HEK293 (cell line): ENCODE results near the gene MOGAT3.

Source experiments
- CTCF ChIA-PET: fragments of 350-600 bp; formaldehyde crosslinking; extraction: SDS; loops from one replicate; lab custom pipeline; 2021; ENCODE audit warnings: antibody characterized with exemption; lab: Yijun Ruan, JAX
- POLR2A ChIA-PET: fragments of 300-600 bp; formaldehyde crosslinking; extraction: SDS; loops from one replicate; lab custom pipeline; 2020; ENCODE audit warnings: antibody characterized with exemption, inconsistent platforms; lab: Yijun Ruan, JAX
- H3K27ac ChIP-seq: fragments of 200-500 bp; sonication (Bioruptor generic); 2 replicates; pipeline ENCODE4 v1.5.1; 2014; ENCODE audit warnings: low read depth, low read length, control low read depth, inconsistent platforms; ENCODE audit errors: extremely low read depth
- H3K36me3 ChIP-seq, 2 experiments: fragments of 200-500 bp in 1 of 2; sonication (Bioruptor generic) in 1 of 2; 1 replicate in 1 of 2; 2 replicates in 1 of 2; pipeline ENCODE4 v1.5.1; 2014 to 2017; ENCODE audit warnings: inconsistent platforms in 2 of 2, low read length in 2 of 2; ENCODE audit not compliant: control insufficient read depth in 2 of 2, insufficient read depth in 1 of 2
- H3K4me1 ChIP-seq: fragments of 200-500 bp; sonication (Bioruptor generic); 2 replicates; pipeline ENCODE4 v1.5.1; 2014; ENCODE audit warnings: mild to moderate bottlenecking, low read length, inconsistent platforms; ENCODE audit not compliant: control insufficient read depth, insufficient read depth
- H3K4me3 ChIP-seq: 2 replicates; pipeline ENCODE4 v1.5.1; 2011; ENCODE audit warnings: low read depth, mild to moderate bottlenecking, control low read depth, low read length, moderate library complexity
- H3K9me3 ChIP-seq: fragments of 200-500 bp; sonication (Bioruptor generic); 2 replicates; pipeline ENCODE4 v1.5.1; 2014; ENCODE audit warnings: low read depth, low read length, inconsistent platforms; ENCODE audit not compliant: control insufficient read depth, insufficient read depth
- EGR2 ChIP-seq: fragments of 450-650 bp; formaldehyde crosslinking; IDR thresholded peaks from 2 replicates; pipeline ENCODE4 v1.5.1; 2016; ENCODE audit warnings: low read depth, missing biosample characterization, missing genetic modification characterization
- FEZF1 ChIP-seq: fragments of 450-650 bp; formaldehyde crosslinking; IDR thresholded peaks from 2 replicates; pipeline ENCODE4 v1.5.1; 2016; ENCODE audit warnings: missing biosample characterization, missing genetic modification characterization
- GLI4 ChIP-seq: fragments of 450-650 bp; formaldehyde crosslinking; IDR thresholded peaks from 2 replicates; pipeline ENCODE4 v1.5.1; 2016; ENCODE audit warnings: missing biosample characterization, missing genetic modification characterization
- SALL2 ChIP-seq: fragments of 450-650 bp; formaldehyde crosslinking; IDR thresholded peaks from 2 replicates; pipeline ENCODE4 v1.5.0; 2017; ENCODE audit warnings: missing biosample characterization, mild to moderate bottlenecking, missing genetic modification characterization, borderline replicate concordance
- ZBTB1 ChIP-seq: fragments of 450-650 bp; formaldehyde crosslinking; IDR thresholded peaks from 2 replicates; pipeline ENCODE4 v1.5.1; 2016; ENCODE audit warnings: missing biosample characterization, missing genetic modification characterization
- ZBTB48 ChIP-seq: fragments of 450-650 bp; formaldehyde crosslinking; IDR thresholded peaks from 2 replicates; pipeline ENCODE4 v1.5.1; 2016; ENCODE audit warnings: missing biosample characterization, missing genetic modification characterization
- ZNF140 ChIP-seq: fragments of 450-650 bp; formaldehyde crosslinking; IDR thresholded peaks from 2 replicates; pipeline ENCODE4 v1.5.1; 2016; ENCODE audit warnings: missing biosample characterization, missing genetic modification characterization
- ZNF292 ChIP-seq: fragments of 450-650 bp; formaldehyde crosslinking; IDR thresholded peaks from 2 replicates; pipeline ENCODE4 v1.5.1; 2016; ENCODE audit warnings: low read depth, missing biosample characterization, missing genetic modification characterization, borderline replicate concordance
- ZNF341 ChIP-seq: fragments of 450-650 bp; formaldehyde crosslinking; IDR thresholded peaks from 2 replicates; pipeline ENCODE4; 2016; ENCODE audit warnings: low read depth, missing biosample characterization, missing genetic modification characterization
- ZNF521 ChIP-seq: fragments of 450-650 bp; formaldehyde crosslinking; IDR thresholded peaks from 2 replicates; pipeline ENCODE4 v1.5.1; 2017; ENCODE audit warnings: missing biosample characterization, mild to moderate bottlenecking, missing genetic modification characterization
- TF ChIP-seq, protein P1 (sequence below): fragments of 450-650 bp; formaldehyde crosslinking; conservative IDR thresholded peaks from 2 replicates; pipeline ENCODE4 v1.5.1; 2016; ENCODE audit warnings: low read depth, missing biosample characterization, missing genetic modification characterization
- TF ChIP-seq, protein P2 (sequence below): fragments of 450-650 bp; formaldehyde crosslinking; IDR thresholded peaks from 2 replicates; pipeline ENCODE4 v1.5.1; 2016; ENCODE audit warnings: missing biosample characterization, missing genetic modification characterization
- TF ChIP-seq, protein P3 (sequence below): fragments of 450-650 bp; formaldehyde crosslinking; optimal IDR thresholded peaks from 2 replicates; pipeline ENCODE3; 2016; ENCODE audit warnings: missing biosample characterization, mild to moderate bottlenecking, missing genetic modification characterization
- TF ChIP-seq, protein P4 (sequence below): fragments of 450-650 bp; formaldehyde crosslinking; IDR thresholded peaks from 2 replicates; pipeline ENCODE4 v1.5.1; 2016; ENCODE audit warnings: missing biosample characterization, missing genetic modification characterization

The MOGAT3 gene

DNA sequence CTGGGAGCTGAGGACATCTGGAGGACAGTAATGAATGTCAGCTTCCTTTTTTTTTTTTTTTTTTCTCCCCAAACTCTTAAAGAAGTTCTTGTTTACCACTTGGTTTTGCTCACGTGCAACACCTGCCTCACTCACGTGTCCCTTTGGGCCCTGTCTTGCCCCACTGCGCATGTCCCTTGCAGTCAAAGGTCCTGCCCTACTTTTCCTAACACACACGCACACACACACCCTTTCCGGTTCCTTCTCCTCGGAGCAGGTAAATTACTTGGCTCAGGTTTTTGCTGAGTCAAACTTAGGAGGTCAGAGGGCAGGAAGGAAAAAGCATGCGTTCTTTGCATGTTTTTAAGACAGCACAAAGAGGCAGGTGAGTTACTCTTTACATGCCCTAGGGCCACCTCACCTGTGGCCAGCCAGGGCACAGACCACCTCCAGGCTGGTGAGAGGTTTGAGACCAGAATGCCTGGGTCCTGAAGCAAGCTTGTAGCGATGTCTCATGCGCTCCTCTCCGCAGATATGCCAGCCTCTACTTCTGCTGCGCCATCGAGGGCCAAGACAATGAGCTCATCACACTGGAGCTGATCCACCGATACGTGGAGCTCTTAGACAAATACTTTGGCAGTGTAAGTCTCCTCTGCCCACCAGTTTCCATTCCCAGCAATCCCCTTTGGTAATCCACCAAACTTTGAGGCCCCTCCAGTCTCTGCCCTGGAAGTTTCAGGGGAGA lies 43.8 kb downstream of the MOGAT3 start (continued):
- TF ChIP-seq, protein P1, sequence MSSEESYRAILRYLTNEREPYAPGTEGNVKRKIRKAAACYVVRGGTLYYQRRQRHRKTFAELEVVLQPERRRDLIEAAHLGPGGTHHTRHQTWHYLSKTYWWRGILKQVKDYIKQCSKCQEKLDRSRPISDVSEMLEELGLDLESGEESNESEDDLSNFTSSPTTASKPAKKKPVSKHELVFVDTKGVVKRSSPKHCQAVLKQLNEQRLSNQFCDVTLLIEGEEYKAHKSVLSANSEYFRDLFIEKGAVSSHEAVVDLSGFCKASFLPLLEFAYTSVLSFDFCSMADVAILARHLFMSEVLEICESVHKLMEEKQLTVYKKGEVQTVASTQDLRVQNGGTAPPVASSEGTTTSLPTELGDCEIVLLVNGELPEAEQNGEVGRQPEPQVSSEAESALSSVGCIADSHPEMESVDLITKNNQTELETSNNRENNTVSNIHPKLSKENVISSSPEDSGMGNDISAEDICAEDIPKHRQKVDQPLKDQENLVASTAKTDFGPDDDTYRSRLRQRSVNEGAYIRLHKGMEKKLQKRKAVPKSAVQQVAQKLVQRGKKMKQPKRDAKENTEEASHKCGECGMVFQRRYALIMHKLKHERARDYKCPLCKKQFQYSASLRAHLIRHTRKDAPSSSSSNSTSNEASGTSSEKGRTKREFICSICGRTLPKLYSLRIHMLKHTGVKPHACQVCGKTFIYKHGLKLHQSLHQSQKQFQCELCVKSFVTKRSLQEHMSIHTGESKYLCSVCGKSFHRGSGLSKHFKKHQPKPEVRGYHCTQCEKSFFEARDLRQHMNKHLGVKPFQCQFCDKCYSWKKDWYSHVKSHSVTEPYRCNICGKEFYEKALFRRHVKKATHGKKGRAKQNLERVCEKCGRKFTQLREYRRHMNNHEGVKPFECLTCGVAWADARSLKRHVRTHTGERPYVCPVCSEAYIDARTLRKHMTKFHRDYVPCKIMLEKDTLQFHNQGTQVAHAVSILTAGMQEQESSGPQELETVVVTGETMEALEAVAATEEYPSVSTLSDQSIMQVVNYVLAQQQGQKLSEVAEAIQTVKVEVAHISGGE (tag by site-specific recombination): no peak
- TF ChIP-seq ZNF140 (tag by site-specific recombination): no peak
- TF ChIP-seq, protein P2, sequence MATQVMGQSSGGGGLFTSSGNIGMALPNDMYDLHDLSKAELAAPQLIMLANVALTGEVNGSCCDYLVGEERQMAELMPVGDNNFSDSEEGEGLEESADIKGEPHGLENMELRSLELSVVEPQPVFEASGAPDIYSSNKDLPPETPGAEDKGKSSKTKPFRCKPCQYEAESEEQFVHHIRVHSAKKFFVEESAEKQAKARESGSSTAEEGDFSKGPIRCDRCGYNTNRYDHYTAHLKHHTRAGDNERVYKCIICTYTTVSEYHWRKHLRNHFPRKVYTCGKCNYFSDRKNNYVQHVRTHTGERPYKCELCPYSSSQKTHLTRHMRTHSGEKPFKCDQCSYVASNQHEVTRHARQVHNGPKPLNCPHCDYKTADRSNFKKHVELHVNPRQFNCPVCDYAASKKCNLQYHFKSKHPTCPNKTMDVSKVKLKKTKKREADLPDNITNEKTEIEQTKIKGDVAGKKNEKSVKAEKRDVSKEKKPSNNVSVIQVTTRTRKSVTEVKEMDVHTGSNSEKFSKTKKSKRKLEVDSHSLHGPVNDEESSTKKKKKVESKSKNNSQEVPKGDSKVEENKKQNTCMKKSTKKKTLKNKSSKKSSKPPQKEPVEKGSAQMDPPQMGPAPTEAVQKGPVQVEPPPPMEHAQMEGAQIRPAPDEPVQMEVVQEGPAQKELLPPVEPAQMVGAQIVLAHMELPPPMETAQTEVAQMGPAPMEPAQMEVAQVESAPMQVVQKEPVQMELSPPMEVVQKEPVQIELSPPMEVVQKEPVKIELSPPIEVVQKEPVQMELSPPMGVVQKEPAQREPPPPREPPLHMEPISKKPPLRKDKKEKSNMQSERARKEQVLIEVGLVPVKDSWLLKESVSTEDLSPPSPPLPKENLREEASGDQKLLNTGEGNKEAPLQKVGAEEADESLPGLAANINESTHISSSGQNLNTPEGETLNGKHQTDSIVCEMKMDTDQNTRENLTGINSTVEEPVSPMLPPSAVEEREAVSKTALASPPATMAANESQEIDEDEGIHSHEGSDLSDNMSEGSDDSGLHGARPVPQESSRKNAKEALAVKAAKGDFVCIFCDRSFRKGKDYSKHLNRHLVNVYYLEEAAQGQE (tag by site-specific recombination): no peak
- TF ChIP-seq, protein P3, sequence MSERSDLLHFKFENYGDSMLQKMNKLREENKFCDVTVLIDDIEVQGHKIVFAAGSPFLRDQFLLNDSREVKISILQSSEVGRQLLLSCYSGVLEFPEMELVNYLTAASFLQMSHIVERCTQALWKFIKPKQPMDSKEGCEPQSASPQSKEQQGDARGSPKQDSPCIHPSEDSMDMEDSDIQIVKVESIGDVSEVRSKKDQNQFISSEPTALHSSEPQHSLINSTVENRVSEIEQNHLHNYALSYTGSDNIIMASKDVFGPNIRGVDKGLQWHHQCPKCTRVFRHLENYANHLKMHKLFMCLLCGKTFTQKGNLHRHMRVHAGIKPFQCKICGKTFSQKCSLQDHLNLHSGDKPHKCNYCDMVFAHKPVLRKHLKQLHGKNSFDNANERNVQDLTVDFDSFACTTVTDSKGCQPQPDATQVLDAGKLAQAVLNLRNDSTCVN (tag by site-specific recombination): no peak
- TF ChIP-seq FEZF1 (tag by site-specific recombination): no peak
- TF ChIP-seq SALL2 (tag by site-specific recombination): no peak
- no peak for TF ChIP-seq GLI4 (tag by site-specific recombination)

DNA sequence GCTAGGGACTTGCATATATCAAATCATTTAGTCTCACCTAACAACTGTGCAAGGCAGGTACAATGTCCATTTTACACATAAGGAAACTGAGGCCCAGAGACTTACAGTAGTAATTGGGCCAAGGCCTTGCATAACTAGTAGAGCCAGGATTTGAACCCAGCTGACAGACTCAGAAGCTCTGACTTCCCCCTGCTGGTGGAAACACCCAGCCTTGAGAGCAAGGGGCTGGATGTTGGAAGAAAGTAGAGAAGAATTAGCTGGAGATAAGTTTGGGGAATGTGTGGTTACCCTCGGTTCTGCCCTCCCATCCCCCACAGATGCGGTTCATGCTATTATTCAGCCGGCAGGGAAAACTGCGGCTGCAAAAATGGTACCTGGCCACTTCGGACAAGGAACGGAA lies 44.6 kb downstream of the MOGAT3 start:
- no peaks in the 10 kb centered on the region for H3K9me3 ChIP-seq
- POLR2A ChIA-PET: interaction anchor here (0.9 to 1.0 kb wide), 3 partner anchors 9 to 35 kb away, joined by 3 to 5 read pairs (median 4); partner anchors contain the start of gene VGF
- H3K4me1 ChIP-seq: peaks cover 5% of the 10 kb centered on the region; the same call in 1 of the 2 replicates
- no peak overlapping the region for H3K27ac ChIP-seq
- no peak overlapping the region for H3K4me3 ChIP-seq
- peaks cover 3 to 17% of the 10 kb centered on the region in 2 experiments; a peak in 2 of 3 replicates for H3K36me3 ChIP-seq
- TF ChIP-seq ZNF521 (tag by site-specific recombination) (no peak), ZNF341 (tag by site-specific recombination) (no peak), ZBTB1 (no peak), ZBTB48 (tag by site-specific recombination) (no peak), EGR2 (tag by site-specific recombination) (no peak), ZNF292 (tag by site-specific recombination) (no peak)
- TF ChIP-seq, protein P1 (tag by site-specific recombination): no peak
- TF ChIP-seq, protein P3 (tag by site-specific recombination): no peak
- TF ChIP-seq, protein P4, sequence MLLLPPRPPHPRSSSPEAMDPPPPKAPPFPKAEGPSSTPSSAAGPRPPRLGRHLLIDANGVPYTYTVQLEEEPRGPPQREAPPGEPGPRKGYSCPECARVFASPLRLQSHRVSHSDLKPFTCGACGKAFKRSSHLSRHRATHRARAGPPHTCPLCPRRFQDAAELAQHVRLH (tag by site-specific recombination): no peak
- CTCF ChIA-PET: interaction anchor here (1.4 to 8.6 kb wide), 4 partner anchors 12 to 88 kb away, joined by 3 to 84 read pairs (median 10); no protein-coding TSS in a partner anchor
